Ishikawa (cell line): Measurements from ENCODE around the gene TBCEL.

ENCODE experiments used
- CEBPB ChIP-seq: IDR thresholded peaks from 2 replicates; pipeline ENCODE4 v1.6.1; 2012
- CREB1 ChIP-seq: IDR thresholded peaks from 2 replicates; pipeline ENCODE4 v1.6.1; 2012; ENCODE audit warnings: low read depth
- EGR1 ChIP-seq: IDR thresholded peaks from 2 replicates; pipeline ENCODE4 v1.6.1; 2012
- EP300 ChIP-seq: IDR thresholded peaks from 2 replicates; pipeline ENCODE4 v1.6.1; 2012; ENCODE audit warnings: borderline replicate concordance
- FOXM1 ChIP-seq: IDR thresholded peaks from 2 replicates; pipeline ENCODE4 v1.6.1; 2012; ENCODE audit warnings: low read depth, borderline replicate concordance
- MAX ChIP-seq: IDR thresholded peaks from 2 replicates; pipeline ENCODE4 v1.6.1; 2012
- NFIC ChIP-seq: IDR thresholded peaks from 2 replicates; pipeline ENCODE4 v1.6.1; 2012
- RAD21 ChIP-seq: IDR thresholded peaks from 2 replicates; pipeline ENCODE4 v1.6.1; 2012; ENCODE audit warnings: low read depth
- TAF1 ChIP-seq: IDR thresholded peaks from 2 replicates; pipeline ENCODE4 v1.6.1; 2012; ENCODE audit warnings: low read depth, mild to moderate bottlenecking
- TCF12 ChIP-seq: IDR thresholded peaks from 2 replicates; pipeline ENCODE4 v1.6.1; 2012; ENCODE audit warnings: low read depth
- TEAD4 ChIP-seq: IDR thresholded peaks from 2 replicates; pipeline ENCODE4 v1.6.1; 2012
- YY1 ChIP-seq: IDR thresholded peaks from 2 replicates; pipeline ENCODE4 v1.6.1; 2012; ENCODE audit warnings: low read depth
- ZBTB7A ChIP-seq: IDR thresholded peaks from 2 replicates; pipeline ENCODE4 v1.6.1; 2012; ENCODE audit warnings: low read depth
- TF ChIP-seq, protein P1 (sequence below): IDR thresholded peaks from 2 replicates; pipeline ENCODE4 v1.6.1; 2012; ENCODE audit warnings: low read depth, mild to moderate bottlenecking
- TF ChIP-seq, protein P2 (sequence below): IDR thresholded peaks from 2 replicates; pipeline ENCODE4 v1.6.1; 2012

TBCEL gene

GRCh38 chr11:121035780-121036179 is 11.9 kb downstream of the TBCEL start:
- TF ChIP-seq, protein P1, sequence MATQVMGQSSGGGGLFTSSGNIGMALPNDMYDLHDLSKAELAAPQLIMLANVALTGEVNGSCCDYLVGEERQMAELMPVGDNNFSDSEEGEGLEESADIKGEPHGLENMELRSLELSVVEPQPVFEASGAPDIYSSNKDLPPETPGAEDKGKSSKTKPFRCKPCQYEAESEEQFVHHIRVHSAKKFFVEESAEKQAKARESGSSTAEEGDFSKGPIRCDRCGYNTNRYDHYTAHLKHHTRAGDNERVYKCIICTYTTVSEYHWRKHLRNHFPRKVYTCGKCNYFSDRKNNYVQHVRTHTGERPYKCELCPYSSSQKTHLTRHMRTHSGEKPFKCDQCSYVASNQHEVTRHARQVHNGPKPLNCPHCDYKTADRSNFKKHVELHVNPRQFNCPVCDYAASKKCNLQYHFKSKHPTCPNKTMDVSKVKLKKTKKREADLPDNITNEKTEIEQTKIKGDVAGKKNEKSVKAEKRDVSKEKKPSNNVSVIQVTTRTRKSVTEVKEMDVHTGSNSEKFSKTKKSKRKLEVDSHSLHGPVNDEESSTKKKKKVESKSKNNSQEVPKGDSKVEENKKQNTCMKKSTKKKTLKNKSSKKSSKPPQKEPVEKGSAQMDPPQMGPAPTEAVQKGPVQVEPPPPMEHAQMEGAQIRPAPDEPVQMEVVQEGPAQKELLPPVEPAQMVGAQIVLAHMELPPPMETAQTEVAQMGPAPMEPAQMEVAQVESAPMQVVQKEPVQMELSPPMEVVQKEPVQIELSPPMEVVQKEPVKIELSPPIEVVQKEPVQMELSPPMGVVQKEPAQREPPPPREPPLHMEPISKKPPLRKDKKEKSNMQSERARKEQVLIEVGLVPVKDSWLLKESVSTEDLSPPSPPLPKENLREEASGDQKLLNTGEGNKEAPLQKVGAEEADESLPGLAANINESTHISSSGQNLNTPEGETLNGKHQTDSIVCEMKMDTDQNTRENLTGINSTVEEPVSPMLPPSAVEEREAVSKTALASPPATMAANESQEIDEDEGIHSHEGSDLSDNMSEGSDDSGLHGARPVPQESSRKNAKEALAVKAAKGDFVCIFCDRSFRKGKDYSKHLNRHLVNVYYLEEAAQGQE = no peak
- no peak for TF ChIP-seq YY1
- no peak for TF ChIP-seq FOXM1
- TF ChIP-seq TCF12 = no peak
- no peak for TF ChIP-seq CEBPB
- no peak for TF ChIP-seq EGR1
- no peak for TF ChIP-seq TEAD4
- no peak for TF ChIP-seq TAF1
- TF ChIP-seq CREB1 = no peak
- no peak for TF ChIP-seq ZBTB7A
- TF ChIP-seq, protein P2, sequence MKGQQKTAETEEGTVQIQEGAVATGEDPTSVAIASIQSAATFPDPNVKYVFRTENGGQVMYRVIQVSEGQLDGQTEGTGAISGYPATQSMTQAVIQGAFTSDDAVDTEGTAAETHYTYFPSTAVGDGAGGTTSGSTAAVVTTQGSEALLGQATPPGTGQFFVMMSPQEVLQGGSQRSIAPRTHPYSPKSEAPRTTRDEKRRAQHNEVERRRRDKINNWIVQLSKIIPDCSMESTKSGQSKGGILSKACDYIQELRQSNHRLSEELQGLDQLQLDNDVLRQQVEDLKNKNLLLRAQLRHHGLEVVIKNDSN = no peak
- TF ChIP-seq RAD21 = no peak
- no peak for TF ChIP-seq EP300
- no peak for TF ChIP-seq MAX
- no peak for TF ChIP-seq NFIC

DNA sequence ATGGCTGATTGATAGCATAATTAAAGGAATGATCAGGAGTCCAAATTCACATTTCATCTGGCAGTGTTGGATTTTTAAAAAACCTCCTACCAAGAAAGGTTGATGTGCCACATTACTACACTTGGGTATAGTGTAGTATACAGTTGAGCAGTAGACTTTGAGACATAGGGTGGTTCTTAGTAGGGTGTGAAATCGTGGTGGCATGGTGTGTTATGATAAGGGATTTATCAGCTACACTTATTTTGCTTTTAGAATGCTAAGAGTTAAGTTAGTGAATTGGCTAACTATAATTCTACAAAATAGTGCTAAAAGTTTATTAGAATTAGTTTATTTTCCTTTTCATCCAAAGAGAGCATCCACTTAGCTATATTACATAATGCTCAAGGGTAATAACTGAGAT is 13.1 kb downstream of the TBCEL start:
- no peak for TF ChIP-seq NFIC
- no peak for TF ChIP-seq MAX
- no peak for TF ChIP-seq TCF12
- TF ChIP-seq, protein P1 = no peak
- TF ChIP-seq ZBTB7A = no peak
- no peak for TF ChIP-seq FOXM1
- no peak for TF ChIP-seq TEAD4
- no peak for TF ChIP-seq RAD21
- no peak for TF ChIP-seq YY1
- TF ChIP-seq, protein P2 = no peak
- no peak for TF ChIP-seq EP300
- TF ChIP-seq EGR1 = no peak

DNA sequence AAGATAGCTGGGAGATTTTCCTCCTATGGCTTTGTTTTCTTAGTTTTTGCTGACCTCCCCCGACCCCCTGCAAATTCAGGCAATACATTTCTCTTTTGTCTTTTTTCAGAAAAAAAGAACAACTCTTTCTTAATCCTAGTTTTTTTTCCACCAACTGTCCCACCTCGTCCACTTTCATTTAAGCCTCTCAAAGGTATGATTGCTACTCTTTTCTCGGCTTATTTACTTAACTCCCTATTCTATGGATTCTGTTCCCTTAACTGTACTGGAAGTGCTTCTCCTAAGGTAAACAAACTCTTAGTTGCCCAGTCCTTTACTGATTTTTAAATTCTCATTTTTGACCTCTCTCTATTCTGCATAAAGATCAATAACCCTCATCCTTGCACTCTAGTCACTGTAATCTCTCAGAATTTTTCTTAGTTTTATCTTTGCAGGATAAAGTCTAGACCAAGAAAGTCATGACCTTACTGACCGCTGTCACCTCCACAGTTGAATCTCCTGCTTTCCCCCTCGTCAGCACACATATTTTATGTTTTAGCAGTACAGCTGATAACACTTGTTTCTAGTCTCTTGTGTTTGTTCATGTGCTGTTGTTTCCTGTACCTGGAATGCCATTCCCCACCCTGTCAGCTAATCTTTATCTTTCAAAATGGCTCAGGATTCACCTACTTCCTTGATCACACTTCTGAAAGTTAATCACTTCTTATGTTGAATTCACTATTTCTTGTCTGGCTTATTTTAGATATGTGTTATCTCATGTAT is 14.9 kb downstream of the TBCEL start:
- TF ChIP-seq MAX (no peak), TAF1 (no peak), TEAD4 (no peak), CEBPB (no peak), CREB1 (no peak), EP300 (no peak), YY1 (no peak), RAD21 (no peak), FOXM1 (no peak), ZBTB7A (no peak), NFIC (no peak), TCF12 (no peak), EGR1 (no peak)
- TF ChIP-seq, protein P2 = no peak
- TF ChIP-seq, protein P1 = no peak
